ENCODE measurements around the gene CCAR1.
"Not testable (repeated sequence)": the region's sequence is repeated elsewhere in the genome, so short reads cannot be mapped to it uniquely, and the experiment has no call there.

DNA sequence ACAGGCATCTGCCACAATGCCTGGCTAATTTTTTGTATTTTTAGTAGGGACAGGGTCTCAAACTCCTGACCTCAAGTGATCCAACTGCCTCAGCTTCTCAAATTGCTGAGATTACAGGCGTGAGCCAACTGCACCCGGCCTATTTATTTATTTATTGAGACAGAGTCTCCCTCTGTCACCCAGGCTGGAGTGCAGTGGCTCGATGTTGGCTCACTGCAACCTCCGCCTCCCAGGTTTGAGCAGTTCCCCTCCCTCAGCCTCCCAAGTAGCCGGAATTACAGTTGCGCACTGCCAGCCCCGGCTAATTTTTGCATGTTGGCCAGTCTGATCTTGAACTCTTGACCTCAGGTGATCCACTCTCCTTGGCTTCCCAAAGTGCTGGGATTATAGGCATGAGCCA is 46.4 kb downstream of the CCAR1 start:
- TF ChIP-seq, protein P1, sequence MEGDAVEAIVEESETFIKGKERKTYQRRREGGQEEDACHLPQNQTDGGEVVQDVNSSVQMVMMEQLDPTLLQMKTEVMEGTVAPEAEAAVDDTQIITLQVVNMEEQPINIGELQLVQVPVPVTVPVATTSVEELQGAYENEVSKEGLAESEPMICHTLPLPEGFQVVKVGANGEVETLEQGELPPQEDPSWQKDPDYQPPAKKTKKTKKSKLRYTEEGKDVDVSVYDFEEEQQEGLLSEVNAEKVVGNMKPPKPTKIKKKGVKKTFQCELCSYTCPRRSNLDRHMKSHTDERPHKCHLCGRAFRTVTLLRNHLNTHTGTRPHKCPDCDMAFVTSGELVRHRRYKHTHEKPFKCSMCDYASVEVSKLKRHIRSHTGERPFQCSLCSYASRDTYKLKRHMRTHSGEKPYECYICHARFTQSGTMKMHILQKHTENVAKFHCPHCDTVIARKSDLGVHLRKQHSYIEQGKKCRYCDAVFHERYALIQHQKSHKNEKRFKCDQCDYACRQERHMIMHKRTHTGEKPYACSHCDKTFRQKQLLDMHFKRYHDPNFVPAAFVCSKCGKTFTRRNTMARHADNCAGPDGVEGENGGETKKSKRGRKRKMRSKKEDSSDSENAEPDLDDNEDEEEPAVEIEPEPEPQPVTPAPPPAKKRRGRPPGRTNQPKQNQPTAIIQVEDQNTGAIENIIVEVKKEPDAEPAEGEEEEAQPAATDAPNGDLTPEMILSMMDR (conservative IDR thresholded peaks at IDR 0.05) = not testable (repeated sequence)
- TF ChIP-seq ZFX (IDR thresholded peaks at IDR 0.05) = not testable (repeated sequence)
